Effector memory CD8-positive, alpha-beta T cell (primary cell): Measurements from ENCODE around the gene ADGRG3.

Source experiments
- ATAC-seq: fragments of 150-1000 bp; cut with Tn5 transposase; replicated peaks from 2 replicates; pipeline ENCODE4 v1.10.0; 2021; ENCODE audit warnings: mild to moderate bottlenecking, moderate library complexity
- DNase-seq, 3 experiments: peaks; one replicate each; pipeline ENCODE4 v3.0.0; 2021
- H3K27ac Mint-ChIP-seq, 2 donors: one replicate each; pipeline ENCODE4 v1.8.0; 2022; ENCODE audit warnings: mild to moderate bottlenecking in 2 of 2, mixed read lengths in 2 of 2, moderate library complexity in 2 of 2
- H3K27me3 Mint-ChIP-seq, 2 donors: one replicate each; pipeline ENCODE4 v1.8.0; 2022; ENCODE audit warnings: mixed read lengths in 2 of 2
- H3K36me3 Mint-ChIP-seq: one replicate; pipeline ENCODE4 v1.8.0; 2022; ENCODE audit warnings: mild to moderate bottlenecking, moderate library complexity, mixed read lengths; ENCODE audit not compliant: insufficient read depth
- H3K4me1 Mint-ChIP-seq, 2 donors: one replicate each; pipeline ENCODE4 v1.8.0; 2022; ENCODE audit warnings: low read depth in 2 of 2, mixed read lengths in 2 of 2
- H3K4me3 Mint-ChIP-seq, 2 donors: one replicate each; pipeline ENCODE4 v1.8.0; 2022; ENCODE audit warnings: mild to moderate bottlenecking in 2 of 2, mixed read lengths in 2 of 2, moderate library complexity in 2 of 2
- H3K9me3 Mint-ChIP-seq, 2 donors: one replicate each; pipeline ENCODE4 v1.8.0; 2022; ENCODE audit warnings: mixed read lengths in 2 of 2

The ADGRG3 gene

GRCh38 chr16:57713596-57713995, 45.5 kb downstream of the ADGRG3 start:
- peaks cover 0 to 9% of the 10 kb centered on the region in 2 donors for H3K27me3 Mint-ChIP-seq
- no peak overlapping the region for H3K4me3 Mint-ChIP-seq
- H3K27ac Mint-ChIP-seq: no peak overlapping the region
- no peak for DNase-seq
- no peak for ATAC-seq
- no peaks in the 10 kb centered on the region for H3K36me3 Mint-ChIP-seq
- H3K4me1 Mint-ChIP-seq: no peaks in the 10 kb centered on the region
- H3K9me3 Mint-ChIP-seq: no peaks in the 10 kb centered on the region

GRCh38 chr16:57714047-57714446, 45.9 kb downstream of the ADGRG3 start:
- no peaks in the 10 kb centered on the region for H3K9me3 Mint-ChIP-seq
- no peak for DNase-seq
- H3K27ac Mint-ChIP-seq: no peak overlapping the region
- H3K27me3 Mint-ChIP-seq: peaks cover 0 to 9% of the 10 kb centered on the region in 2 donors
- H3K36me3 Mint-ChIP-seq: no peaks in the 10 kb centered on the region
- no peak overlapping the region for H3K4me3 Mint-ChIP-seq
- no peaks in the 10 kb centered on the region for H3K4me1 Mint-ChIP-seq
- no peak for ATAC-seq

GRCh38 chr16:57720142-57720575, 52.1 kb downstream of the ADGRG3 start:
- H3K36me3 Mint-ChIP-seq: no peaks in the 10 kb centered on the region
- ATAC-seq: peak; percentile 82
- DNase-seq: peak; percentile 42 to 43 (median 42)
- peaks cover 0 to 9% of the 10 kb centered on the region in 2 donors for H3K27me3 Mint-ChIP-seq
- no peak overlapping the region for H3K4me3 Mint-ChIP-seq
- no peaks in the 10 kb centered on the region for H3K9me3 Mint-ChIP-seq
- H3K27ac Mint-ChIP-seq: no peak overlapping the region
- H3K4me1 Mint-ChIP-seq: peaks cover 1 to 3% of the 10 kb centered on the region in 2 donors

GRCh38 chr16:57721356-57722209, 53.5 kb downstream of the ADGRG3 start:
- H3K4me3 Mint-ChIP-seq: no peak overlapping the region
- peaks cover 3% of the 10 kb centered on the region in 2 donors for H3K4me1 Mint-ChIP-seq
- ATAC-seq: no peak
- H3K27ac Mint-ChIP-seq: no peak overlapping the region
- no peaks in the 10 kb centered on the region for H3K36me3 Mint-ChIP-seq
- DNase-seq: no peak
- peaks cover 0 to 5% of the 10 kb centered on the region in 2 donors for H3K27me3 Mint-ChIP-seq
- no peaks in the 10 kb centered on the region for H3K9me3 Mint-ChIP-seq

GRCh38 chr16:57722210-57722499, 54.0 kb downstream of the ADGRG3 start:
- ATAC-seq (no peak), DNase-seq (no peak)
- no peaks in the 10 kb centered on the region for H3K9me3 Mint-ChIP-seq
- no peaks in the 10 kb centered on the region for H3K27me3 Mint-ChIP-seq
- H3K4me3 Mint-ChIP-seq: no peak overlapping the region
- peaks cover 3% of the 10 kb centered on the region in 2 donors for H3K4me1 Mint-ChIP-seq
- H3K27ac Mint-ChIP-seq: no peak overlapping the region
- no peaks in the 10 kb centered on the region for H3K36me3 Mint-ChIP-seq

GRCh38 chr16:57722651-57723050, 54.5 kb downstream of the ADGRG3 start:
- Mint-ChIP-seq H3K9me3 (no peaks in the 10 kb centered on the region), H3K27me3 (no peaks in the 10 kb centered on the region), H3K4me1 (peaks cover 3% of the 10 kb centered on the region in 2 donors), H3K27ac (peak overlapping the region in 1 of 2 donors; percentile 12), H3K36me3 (no peaks in the 10 kb centered on the region), H3K4me3 (no peak overlapping the region)
- ATAC-seq: no peak
- DNase-seq: no peak

GRCh38 chr16:57723170-57723569, 55.1 kb downstream of the ADGRG3 start:
- Mint-ChIP-seq H3K36me3 (no peaks in the 10 kb centered on the region), H3K4me1 (peaks cover 3% of the 10 kb centered on the region in 2 donors), H3K4me3 (no peak overlapping the region), H3K9me3 (no peaks in the 10 kb centered on the region), H3K27me3 (no peaks in the 10 kb centered on the region), H3K27ac (peak overlapping the region in 1 of 2 donors; percentile 12)
- ATAC-seq (no peak), DNase-seq (no peak)

- H3K27ac Mint-ChIP-seq: no peak overlapping the region
- DNase-seq: no peak
- ATAC-seq: no peak
- no peaks in the 10 kb centered on the region for H3K27me3 Mint-ChIP-seq
- peaks cover 3% of the 10 kb centered on the region in 2 donors for H3K4me1 Mint-ChIP-seq
- H3K36me3 Mint-ChIP-seq: no peaks in the 10 kb centered on the region
- no peak overlapping the region for H3K4me3 Mint-ChIP-seq
- no peaks in the 10 kb centered on the region for H3K9me3 Mint-ChIP-seq
Measured at GRCh38 chr16:57724531-57724930, 56.4 kb downstream of the ADGRG3 start.

GRCh38 chr16:57725151-57725550, 57.0 kb downstream of the ADGRG3 start:
- Mint-ChIP-seq H3K9me3 (peaks cover 0 to 1% of the 10 kb centered on the region in 2 donors), H3K4me1 (peaks cover 3% of the 10 kb centered on the region in 2 donors), H3K4me3 (no peak overlapping the region), H3K36me3 (no peaks in the 10 kb centered on the region), H3K27me3 (no peaks in the 10 kb centered on the region), H3K27ac (no peak overlapping the region)
- no peak for ATAC-seq
- DNase-seq: no peak

- ATAC-seq: no peak
- Mint-ChIP-seq H3K4me1 (peaks cover 0 to 1% of the 10 kb centered on the region in 2 donors), H3K4me3 (no peak overlapping the region), H3K36me3 (no peaks in the 10 kb centered on the region), H3K27ac (no peak overlapping the region), H3K27me3 (no peaks in the 10 kb centered on the region), H3K9me3 (peaks cover 0 to 1% of the 10 kb centered on the region in 2 donors)
- no peak for DNase-seq
Measured at GRCh38 chr16:57725554-57725953, 57.4 kb downstream of the ADGRG3 start.

GRCh38 chr16:57725976-57726375, 57.9 kb downstream of the ADGRG3 start:
- H3K4me1 Mint-ChIP-seq: peaks cover 0 to 1% of the 10 kb centered on the region in 2 donors
- H3K27ac Mint-ChIP-seq: no peak overlapping the region
- DNase-seq (no peak), ATAC-seq (no peak)
- H3K27me3 Mint-ChIP-seq: no peaks in the 10 kb centered on the region
- H3K9me3 Mint-ChIP-seq: peaks cover 0 to 1% of the 10 kb centered on the region in 2 donors
- no peaks in the 10 kb centered on the region for H3K36me3 Mint-ChIP-seq
- no peak overlapping the region for H3K4me3 Mint-ChIP-seq

GRCh38 chr16:57726433-57726947, 58.4 kb downstream of the ADGRG3 start:
- no peak for DNase-seq
- H3K4me1 Mint-ChIP-seq: peaks cover 0 to 1% of the 10 kb centered on the region in 2 donors
- H3K9me3 Mint-ChIP-seq: peaks cover 0 to 1% of the 10 kb centered on the region in 2 donors
- no peak for ATAC-seq
- no peak overlapping the region for H3K4me3 Mint-ChIP-seq
- no peaks in the 10 kb centered on the region for H3K36me3 Mint-ChIP-seq
- H3K27ac Mint-ChIP-seq: no peak overlapping the region
- no peaks in the 10 kb centered on the region for H3K27me3 Mint-ChIP-seq

- Mint-ChIP-seq H3K27ac (no peak overlapping the region), H3K36me3 (no peaks in the 10 kb centered on the region), H3K4me3 (no peak overlapping the region), H3K9me3 (peaks cover 0 to 1% of the 10 kb centered on the region in 2 donors), H3K4me1 (peaks cover 0 to 1% of the 10 kb centered on the region in 2 donors), H3K27me3 (no peaks in the 10 kb centered on the region)
- DNase-seq (no peak), ATAC-seq (no peak)
Measured at GRCh38 chr16:57727610-57728009, 59.5 kb downstream of the ADGRG3 start.
